ENCODE results near the gene SBF2. TPM values are rescaled to one million over a fixed set of nuclear protein-coding genes. Genes with fewer than 3 reads are reported as not detected.

Gene SBF2
- total and polyA plus RNA-seq, 2 donors (not counting 3 experiments of a cell fraction or from before 2014, with no cell fraction given) = 15.4 to 42.4 TPM

DNA sequence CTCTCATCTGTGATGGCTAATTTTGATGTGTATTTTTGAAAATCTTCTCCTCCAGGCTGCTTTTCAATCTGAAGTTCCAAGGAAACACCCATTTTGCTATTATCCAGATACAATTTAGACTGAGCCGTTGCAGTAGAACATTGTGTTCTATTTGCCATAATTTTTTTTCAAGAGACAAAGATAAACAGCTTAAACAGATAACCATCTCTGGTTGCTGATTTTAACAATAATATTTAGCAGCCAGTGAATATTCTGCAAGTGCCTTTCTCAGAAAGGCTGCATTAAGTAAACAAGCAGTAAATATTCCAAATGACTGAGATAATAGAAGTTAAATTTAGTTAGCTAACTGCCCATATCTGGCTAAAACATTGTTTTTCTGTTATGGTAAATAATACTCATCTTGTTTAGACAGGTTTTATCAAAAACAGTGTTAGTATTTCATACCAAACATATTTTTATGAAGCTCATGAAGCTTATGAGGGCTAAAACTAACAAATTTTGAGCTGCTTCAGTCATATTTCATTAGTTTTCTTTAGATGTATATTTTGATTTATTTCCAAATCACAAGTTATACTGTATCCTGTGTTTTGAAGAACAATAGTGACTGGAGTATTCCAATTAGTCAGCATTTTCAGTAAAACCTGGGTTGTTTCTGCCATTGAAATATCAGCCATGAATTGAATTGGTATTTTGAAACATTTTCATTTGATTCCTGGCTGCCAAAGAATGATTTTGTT lies 206.7 kb downstream of the SBF2 start:
- Histone ChIP-seq H3K4me3 (replicated peaks in 1 of 3; ENCODE audit: insufficient read depth in 1 of 3, low read depth in 1 of 3, low read length in 3 of 3) (no peak overlapping the region), H3K4me1 (ENCODE audit: control insufficient read depth, extremely low read depth, insufficient read depth, low read length) (peaks cover 10% of the 10 kb centered on the region), H3K27ac (ENCODE audit: insufficient read depth, low read depth, low read length) (peak overlapping the region; percentile 5), H3K9ac (replicated peaks; ENCODE audit: extremely low read depth, insufficient read depth, low read length) (peak overlapping the region; percentile 23), H3K27me3 (ENCODE audit: control insufficient read depth in 2 of 2, insufficient read depth in 2 of 2, low read length in 2 of 2) (no peaks in the 10 kb centered on the region), H2AFZ (ENCODE audit: low read depth, low read length) (no peak overlapping the region), H3K9me3 (replicated peaks; ENCODE audit: control insufficient read depth, insufficient read depth, low read length) (no peaks in the 10 kb centered on the region), H3K36me3 (ENCODE audit: control insufficient read depth in 2 of 2, extremely low read depth in 1 of 2, insufficient read depth in 2 of 2, low read length in 2 of 2) (no peaks in the 10 kb centered on the region), H3K4me2 (ENCODE audit: insufficient read depth, low read length) (peak overlapping the region; percentile 22), H3K9me1 (replicated peaks; ENCODE audit: control insufficient read depth, extremely low read depth, insufficient read depth, low read length) (peaks cover 2% of the 10 kb centered on the region), H4K20me1 (replicated peaks; ENCODE audit: control insufficient read depth, extremely low read depth, insufficient read depth, low read length) (no peaks in the 10 kb centered on the region), H3K79me2 (ENCODE audit: control insufficient read depth, insufficient read depth, low read length) (peaks cover 6% of the 10 kb centered on the region)
- FAIRE-seq (peak; percentile 28), DNase-seq (ENCODE audit: low read depth, low spot score) (peak; percentile 78)
- BruUV-seq (replicated peaks) = no TSS peak
- TF ChIP-seq POLR2A (IDR thresholded peaks at IDR 0.05; ENCODE audit: low read depth, low read length) = no peak
- TF ChIP-seq, protein P1, sequence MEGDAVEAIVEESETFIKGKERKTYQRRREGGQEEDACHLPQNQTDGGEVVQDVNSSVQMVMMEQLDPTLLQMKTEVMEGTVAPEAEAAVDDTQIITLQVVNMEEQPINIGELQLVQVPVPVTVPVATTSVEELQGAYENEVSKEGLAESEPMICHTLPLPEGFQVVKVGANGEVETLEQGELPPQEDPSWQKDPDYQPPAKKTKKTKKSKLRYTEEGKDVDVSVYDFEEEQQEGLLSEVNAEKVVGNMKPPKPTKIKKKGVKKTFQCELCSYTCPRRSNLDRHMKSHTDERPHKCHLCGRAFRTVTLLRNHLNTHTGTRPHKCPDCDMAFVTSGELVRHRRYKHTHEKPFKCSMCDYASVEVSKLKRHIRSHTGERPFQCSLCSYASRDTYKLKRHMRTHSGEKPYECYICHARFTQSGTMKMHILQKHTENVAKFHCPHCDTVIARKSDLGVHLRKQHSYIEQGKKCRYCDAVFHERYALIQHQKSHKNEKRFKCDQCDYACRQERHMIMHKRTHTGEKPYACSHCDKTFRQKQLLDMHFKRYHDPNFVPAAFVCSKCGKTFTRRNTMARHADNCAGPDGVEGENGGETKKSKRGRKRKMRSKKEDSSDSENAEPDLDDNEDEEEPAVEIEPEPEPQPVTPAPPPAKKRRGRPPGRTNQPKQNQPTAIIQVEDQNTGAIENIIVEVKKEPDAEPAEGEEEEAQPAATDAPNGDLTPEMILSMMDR (IDR thresholded peaks at IDR 0.05; ENCODE audit: extremely low read depth in 1 of 2, insufficient read depth in 1 of 2, low read depth in 1 of 2, low read length in 2 of 2) = no peak
- no peak for TF ChIP-seq FOS (IDR thresholded peaks at IDR 0.05; ENCODE audit: borderline replicate concordance, insufficient read depth, low read length)
- peak; percentile 27 for TF ChIP-seq GATA2 (IDR thresholded peaks at IDR 0.05; ENCODE audit: insufficient read depth, insufficient read length, low read depth, low read length)
- no peak for TF ChIP-seq JUN (IDR thresholded peaks at IDR 0.05; ENCODE audit: borderline replicate concordance, insufficient read depth, insufficient read length, low read depth)
- ChIA-PET POLR2A (no interaction called here), CTCF (interaction anchor here (0.9 to 1.7 kb wide), 5 partner anchors 10 to 221 kb away, joined by 3 to 7 read pairs (median 3); no protein-coding TSS in a partner anchor)
- intact Hi-C loops (cut with micrococcal nuclease) (no loop called here), dilution Hi-C loops (cut with MboI; ENCODE audit: extremely low pct_ligation_motif_present, low sequenced_read_pairs) (no loop called here)
